Activated CD4-positive, alpha-beta T cell treated with anti-CD3 and anti-CD28 coated beads for 48 hours (primary cell): ENCODE measurements around the gene PIP5K1B.
A peak's percentile ranks its signal among the peaks of the same experiment; 100 is the strongest.

Experiments
- DNase-seq: peaks from one replicate; pipeline ENCODE4 v3.0.0-alpha.2; 2020

PIP5K1B gene

DNA sequence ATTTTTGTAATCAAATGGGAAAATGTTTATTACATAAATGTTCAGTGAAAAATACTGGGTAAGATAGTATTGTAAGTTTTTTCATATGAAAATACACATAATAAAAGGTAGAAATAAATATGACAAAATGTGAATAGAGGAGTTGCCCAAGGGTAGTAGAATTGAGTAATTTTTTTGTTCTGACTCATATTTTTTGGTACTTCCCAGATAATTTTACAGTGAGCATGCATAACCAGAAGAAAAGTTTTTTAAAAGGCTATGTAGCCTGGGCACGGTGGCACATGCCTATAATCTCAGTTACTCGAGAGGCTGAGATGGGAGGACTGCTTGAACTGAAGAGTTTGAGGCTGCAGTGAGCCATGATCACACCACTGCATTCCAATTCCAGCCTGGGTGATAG, 116.9 kb downstream of the PIP5K1B start:
- DNase-seq = no peak

DNA sequence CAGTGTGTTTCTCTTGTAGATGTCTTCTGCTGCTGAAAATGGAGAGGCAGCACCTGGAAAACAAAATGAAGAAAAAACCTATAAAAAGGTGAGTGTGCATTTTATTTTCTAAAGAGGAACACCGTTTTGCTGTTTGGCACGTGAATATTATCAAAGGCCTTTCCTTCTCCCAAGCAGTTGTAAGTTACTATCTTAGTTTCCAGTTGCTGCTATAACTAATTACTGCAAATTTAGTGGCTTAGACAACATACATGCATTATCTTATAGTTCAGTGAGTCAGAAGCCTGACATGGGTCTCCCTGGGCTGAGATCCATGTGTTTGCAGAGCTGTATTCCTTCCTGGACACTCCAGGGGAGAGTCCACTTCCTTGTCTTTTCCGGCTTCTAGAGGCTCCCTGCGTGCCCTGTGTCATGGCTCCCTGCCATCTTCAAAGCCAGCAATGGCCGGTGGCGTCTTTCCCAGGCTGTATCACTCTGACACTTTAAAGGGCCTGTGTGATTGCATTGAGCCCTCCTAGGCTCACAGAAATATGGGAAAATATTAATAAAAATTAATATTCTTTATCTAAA, 117.6 kb downstream of the PIP5K1B start:
- DNase-seq = no peak

DNA sequence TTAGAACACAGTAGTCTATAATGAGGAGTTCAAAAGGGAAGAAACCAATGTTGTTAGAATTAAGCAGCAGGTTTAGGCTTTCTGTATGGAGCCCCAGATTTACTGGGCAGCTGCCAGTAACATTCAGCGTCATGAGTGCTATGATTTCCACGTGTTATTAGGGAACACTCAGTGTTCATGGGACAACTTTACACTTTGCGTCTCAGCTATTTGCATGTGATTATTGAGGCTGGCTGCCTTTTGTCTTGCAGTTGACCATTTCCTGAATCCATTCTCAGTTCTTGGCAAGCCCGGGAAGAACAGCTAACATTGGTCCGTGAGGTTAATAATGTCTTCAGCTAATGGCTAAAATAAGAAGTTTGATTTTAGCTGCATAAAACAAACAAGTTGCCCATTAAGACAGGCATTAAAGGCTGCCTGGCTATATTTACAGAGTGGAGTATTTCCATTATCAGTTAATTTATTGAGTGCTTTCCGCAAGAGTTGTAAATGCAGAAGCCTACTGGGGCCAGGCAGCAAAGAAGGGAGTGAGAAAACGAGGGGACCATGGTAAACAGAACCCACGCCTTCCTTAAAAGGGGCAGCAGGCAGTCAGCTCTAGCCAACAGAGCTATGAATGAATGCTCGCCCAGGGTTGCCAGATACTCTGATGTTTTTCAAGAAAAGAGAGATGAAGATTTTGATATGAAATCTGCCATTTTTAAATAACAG, 120.9 kb downstream of the PIP5K1B start:
- no peak for DNase-seq

DNA sequence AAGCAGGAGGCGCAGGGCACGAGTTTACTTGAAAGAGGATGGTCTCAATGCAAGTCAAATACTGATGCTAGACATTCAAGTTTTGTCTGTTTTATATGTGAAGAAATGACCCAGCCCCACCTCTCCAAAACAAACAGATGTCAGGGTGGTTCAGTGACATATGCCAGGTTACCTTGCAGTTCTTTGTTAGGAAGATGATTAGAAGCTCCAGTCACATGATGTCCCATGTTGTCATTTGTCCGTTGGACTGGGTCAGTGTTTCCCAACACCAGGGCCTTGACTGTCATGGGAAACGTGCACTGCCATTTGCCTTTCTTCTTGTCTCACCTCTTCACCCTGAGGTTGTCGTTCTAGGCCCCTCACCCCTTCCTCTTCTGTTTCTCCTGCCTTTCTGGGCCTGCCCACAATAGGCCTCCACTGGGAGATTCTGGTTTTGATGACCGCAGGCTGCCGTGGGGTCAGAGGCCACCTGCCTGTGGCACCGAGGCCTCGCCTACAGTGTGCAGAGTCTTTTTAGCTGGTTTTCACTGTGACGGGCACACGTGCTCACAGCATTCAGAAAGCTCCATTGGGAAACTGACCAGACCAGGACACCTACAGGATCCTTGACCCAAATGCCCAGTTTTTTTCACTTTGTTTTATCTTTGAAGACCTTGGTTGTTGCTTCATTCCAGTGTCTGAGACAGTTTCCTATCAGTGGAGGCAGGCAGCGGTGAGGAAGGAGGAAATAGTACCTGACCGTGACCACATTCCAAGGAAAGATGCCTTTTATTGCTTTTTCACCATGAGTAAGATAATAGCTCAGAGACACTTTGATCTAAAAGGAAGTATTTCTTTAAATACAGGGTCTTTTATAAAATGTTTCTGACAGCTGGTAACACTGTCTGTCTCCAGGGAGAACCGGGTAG, 123.1 kb downstream of the PIP5K1B start:
- DNase-seq = no peak

DNA sequence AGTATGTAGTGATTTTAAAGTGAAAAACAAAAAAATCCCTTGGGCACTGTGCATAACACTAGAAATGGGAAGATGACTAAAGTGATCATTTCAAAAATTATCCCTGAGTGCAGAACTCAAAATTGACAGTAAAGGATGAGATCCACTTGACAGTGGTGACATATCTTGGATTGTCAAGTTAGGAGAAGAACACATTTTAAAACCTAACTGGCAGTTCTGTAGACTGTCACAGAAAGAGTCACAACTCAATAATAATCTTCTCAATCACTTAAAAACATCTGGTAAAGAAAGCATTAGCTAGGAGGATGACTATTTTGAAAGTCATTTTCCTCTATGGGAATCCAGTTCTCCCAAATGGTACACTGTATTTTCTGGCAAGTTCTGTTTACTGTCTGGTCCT, 127.1 kb downstream of the PIP5K1B start:
- DNase-seq = no peak

DNA sequence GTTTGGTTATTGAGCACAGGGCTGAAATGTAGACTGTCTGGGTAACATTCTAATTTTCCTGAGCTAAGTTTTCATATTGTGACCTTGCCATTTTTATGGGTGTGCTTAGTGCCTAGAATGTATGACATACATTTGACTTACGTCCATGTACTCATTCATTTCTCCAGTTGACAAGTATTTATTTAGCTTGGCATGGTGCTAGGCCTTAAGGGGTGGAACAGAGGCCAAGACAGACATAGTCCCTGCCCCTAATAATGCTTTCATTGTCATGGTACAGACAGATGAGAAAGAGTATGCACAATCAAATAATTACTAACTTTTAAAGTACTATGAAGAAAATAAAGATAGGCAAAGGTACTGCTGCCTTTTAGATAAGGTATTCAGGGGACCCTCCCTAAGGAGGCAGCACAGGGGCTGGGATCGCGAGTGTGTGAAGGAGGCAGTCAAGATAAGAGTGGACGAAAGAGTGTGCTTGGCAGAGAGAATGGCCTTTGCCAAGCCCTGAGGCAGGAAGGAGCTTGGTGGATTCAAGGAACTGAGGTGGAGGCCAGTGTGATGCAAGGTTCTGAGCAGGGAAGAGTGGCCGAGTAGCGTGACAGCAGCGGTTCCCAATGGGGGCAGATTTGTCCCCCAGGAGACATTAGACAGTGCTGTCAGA, 128.0 kb downstream of the PIP5K1B start:
- DNase-seq = no peak

DNA sequence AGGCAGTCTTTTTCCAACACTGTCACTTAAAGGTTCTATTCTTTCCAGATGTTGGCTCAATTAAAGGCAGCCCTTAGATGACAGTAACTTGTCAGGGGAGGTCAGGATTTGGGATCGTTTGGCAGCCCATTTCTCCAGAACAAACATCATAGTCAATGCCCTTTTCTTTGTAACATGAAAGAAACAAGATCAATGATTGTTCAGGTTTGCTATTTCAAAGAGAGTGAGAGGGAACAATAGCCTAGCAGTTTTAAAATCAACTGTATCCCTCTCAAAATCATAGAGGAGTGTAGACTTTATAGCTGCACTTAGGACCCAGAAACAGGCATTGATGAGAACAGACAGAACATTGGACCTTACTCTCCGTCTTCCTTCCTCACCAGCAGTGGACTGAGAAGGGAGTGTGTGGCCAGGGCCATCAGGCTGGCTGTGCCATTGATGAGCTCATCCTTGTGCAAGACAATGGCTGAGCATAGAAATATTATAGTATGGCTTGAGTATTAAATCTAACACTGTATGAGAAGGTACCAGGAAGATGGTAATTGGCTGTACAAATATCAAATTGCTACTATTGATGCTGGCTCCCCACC, 130.0 kb downstream of the PIP5K1B start:
- DNase-seq = no peak

DNA sequence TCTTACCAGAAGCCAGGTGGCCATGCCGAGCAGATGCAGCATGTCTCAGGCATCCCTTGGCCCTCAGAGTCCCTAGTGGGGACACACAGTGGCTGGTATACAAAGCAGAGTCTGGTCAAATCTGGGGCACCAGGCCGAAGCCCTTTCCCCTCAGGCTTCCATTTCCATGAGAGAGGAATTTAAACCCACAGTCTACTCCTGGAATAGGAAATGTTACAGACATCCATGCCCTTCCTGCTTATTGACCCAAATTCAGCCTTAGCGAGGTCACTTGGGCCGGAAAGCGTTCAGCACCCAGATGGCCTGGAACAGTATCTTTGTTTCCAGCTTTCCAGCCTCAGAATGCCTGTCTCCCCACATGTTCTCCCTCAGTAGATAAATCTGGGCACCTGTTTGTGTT, 131.7 kb downstream of the PIP5K1B start:
- DNase-seq = no peak

DNA sequence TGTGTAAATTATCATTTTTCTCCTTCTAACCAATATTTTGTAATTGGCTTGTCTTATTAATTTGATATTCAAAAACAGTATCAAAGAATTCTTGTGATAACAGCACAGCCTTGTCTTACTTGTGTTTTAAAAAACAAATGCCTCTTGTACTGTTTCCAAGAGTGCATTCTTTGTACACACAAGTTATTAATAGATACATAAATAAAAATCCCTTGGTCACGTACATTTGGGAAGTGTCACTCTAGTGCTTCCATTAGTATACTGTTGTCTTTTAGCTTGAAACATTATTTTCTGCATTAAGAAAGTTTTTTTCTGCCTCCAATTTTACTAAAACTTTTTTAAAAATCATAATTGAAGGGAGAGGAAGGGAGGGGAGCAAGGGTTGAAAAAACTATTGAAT, 133.2 kb downstream of the PIP5K1B start:
- no peak for DNase-seq

DNA sequence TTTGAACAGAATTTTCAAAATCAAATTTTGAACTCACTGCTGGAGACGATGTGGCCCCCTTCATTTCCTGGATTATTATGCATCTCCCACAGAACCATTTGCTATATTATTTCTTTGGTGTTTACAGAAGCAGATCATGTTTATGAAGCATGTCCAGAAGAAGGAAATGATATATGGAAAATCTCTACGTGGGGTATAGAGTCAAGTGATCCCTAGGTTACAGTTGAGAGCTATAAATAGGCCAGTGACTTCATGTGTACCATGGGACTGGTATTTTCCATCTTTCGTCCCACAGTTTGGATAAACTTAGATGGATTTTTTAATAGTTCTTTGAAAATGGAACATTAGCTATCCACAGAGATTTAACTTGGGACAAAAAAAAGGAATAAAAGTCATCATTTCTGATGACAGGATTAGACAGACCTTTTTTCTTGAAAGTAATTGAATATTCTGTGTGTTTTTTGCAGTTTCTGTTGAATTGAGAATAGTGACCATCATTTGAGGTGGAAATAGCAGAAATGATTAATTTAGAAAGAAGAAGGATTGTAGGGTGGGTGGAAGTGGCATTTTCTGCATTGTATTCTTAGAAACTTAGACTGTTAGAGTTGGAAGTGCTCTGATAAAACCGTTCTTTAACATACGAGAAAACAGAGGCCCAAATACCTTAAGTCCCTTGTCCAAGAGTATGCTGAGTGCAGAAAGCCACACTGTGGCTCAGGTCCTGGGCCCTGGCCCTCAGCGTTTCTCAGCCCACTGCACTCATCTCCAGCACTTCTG, 136.4 kb downstream of the PIP5K1B start:
- DNase-seq = no peak

DNA sequence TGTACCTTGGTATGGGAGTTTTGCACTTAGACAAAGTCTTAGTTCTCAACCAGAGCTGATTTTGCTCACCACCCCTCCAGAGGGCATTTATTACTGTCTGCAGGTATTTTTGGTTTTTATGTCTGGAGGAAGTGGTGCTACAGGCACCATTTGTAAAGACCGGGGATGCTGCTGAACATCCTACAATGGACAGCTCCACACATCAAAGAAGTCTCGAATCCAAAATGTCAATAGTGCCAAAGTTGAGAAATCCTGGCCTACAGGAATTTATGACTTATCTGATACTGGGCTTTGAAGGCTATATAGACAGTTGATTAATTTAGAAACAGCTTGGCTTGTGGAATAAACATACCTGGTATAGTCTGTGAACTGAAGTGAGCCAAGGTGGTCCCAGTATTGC, 137.5 kb downstream of the PIP5K1B start:
- no peak for DNase-seq

DNA sequence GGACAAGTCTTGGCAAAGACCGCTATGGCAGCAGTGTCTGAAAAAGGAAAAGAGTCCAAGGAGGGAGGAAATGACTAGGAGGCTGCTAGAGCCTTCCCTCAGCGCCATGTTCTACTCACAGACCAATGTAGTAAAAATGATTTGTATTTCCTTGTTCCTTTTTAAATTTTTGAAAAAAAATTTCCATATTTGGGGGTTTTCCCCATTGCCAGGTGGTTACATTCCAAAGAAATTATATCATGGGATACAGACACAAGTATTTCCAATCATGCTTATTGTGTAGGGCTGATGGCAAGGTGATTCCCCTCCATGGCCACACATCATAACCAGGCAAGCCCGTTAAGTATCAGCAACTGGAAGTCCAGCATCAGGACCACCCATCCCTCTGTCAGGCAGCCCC, 138.2 kb downstream of the PIP5K1B start:
- no peak for DNase-seq

DNA sequence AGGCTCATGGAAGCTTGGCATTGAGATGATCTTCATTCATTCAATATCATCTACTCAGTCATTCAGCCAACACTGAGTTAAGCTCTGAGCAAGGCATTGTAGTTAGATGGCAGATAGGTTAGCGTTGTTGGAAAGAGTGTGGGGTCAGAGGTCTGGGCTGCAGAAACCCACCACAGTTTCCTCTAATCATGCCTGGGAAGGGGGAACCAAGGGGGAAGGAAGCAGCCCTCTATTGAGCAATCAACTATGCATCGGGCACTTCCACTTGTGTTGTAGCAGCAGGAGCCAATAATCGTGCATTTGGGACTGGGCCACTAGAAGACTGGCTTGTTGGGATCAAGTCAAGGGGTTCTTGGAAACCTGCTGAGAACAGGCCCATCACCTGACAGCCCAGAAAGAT, 139.1 kb downstream of the PIP5K1B start:
- no peak for DNase-seq

DNA sequence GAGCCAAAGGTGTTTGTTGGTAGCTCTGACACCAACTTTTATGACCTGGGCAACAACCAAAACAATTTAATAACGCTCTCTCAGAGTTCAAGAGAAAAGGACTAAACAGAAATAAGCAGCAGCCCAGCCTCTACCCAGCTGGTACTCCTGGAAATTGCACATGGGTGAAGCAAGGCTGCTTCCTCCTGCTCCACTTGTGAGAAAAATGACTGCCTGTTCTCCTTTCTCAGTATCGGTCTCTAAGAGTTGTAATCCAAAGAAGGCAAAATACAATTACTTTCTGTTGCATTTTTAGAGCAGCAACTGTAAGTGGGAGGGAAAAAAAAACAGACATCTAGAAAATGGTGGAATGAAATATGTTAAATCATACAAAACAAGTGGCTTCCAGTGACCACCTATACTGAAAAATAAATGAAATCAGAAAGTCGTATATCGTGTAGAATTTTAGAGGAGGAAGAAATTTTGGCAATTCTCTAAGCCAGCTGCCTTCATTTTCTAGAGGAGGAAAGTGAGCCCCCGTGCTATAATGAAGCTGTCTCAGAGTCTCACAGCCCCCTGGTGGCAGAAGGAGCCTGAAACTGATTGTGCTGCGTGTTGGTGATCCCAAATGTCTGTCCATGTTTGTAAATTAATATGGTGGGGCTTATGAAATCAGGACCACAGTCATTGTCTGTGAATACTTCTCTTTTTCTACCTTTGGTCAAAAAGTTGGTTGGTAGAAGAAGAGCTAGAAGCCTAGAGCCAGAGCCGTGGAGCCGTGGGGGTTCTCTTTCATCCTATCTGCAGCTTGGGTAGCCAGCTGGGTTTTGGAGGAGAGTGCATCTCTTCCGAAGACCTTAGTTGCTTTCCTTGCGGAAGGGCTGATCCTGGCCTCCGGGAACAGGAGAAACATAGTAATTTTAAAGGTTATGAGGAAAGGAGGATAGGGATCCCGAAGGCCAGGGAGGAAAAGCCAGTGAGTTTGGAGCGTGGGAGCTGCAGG, 139.9 kb downstream of the PIP5K1B start:
- peak; percentile 49 for DNase-seq

DNA sequence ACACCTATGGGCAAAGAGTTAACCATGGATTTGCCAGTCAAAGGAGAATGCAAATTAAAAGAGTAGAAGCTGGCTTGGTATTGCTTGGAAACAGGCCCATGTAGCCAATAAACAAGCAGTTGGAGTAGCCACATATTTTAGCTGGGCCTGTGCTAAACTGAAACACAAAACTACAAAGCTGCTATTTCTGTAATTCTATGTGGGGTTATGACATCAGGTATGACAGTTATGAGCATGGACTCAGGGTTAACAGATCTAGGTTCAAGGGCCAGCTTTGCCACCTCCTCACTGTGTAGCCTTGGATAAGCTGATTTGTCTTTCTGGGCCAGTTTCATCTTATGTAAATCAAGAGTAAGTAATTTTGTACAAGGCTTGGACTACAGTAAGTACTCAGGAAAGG, 142.7 kb downstream of the PIP5K1B start:
- no peak for DNase-seq

DNA sequence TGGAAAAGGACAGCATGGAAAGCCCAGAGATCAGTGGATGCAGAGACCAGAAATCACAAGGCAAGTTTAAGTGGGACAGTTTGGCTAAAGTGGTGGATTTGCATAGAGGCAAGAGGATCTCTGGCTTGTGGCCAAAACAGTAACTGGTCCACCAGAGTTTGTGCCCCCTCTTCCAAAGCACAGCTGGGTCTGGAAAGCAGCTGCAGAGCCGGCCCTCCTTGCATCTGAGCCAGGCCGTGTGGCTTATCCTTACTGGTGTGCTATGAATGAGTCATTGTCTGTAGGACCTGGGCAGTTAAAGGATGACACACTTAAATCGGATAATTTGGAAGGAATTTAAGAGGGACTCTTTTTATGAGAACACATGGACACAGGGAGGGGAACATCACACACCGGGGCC, 146.6 kb downstream of the PIP5K1B start:
- no peak for DNase-seq

DNA sequence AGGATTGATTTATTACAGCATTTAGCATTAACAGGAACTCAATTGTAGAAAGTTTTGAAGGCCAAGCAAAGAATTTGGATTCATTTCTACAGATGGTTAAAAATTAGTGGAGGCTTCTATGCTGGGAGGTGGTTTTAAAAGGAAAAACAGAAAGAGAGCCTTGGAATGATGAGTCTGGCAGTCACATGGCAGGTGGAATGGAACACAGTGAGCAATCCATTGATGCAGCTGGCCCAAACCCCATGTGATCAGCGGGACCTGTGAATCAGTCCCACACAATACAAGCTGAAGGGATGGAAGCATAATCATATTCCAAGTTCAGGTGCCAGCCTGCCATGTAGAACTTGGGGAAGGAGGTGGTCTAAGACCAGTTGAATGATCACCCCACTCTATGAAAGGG, 147.9 kb downstream of the PIP5K1B start:
- no peak for DNase-seq

DNA sequence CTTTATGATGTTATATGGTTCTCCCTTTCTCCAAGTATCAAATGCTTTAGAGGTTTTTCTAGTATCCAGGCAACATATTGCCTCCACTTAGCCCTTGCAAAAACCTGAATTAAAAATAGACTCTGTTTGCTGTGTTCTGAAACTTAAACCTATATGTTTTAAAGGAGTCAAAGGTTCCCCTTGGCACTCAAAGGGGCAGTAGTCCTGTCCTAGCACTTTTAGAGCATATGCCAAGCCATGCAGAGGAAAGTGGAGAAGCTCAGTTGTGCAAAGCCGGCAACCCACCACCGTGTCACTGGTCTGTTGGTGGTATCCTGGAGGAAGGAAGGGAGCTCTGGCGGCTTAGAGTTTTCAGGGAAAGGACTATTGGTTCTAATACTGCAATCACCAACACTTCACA, 154.3 kb downstream of the PIP5K1B start:
- DNase-seq = no peak

DNA sequence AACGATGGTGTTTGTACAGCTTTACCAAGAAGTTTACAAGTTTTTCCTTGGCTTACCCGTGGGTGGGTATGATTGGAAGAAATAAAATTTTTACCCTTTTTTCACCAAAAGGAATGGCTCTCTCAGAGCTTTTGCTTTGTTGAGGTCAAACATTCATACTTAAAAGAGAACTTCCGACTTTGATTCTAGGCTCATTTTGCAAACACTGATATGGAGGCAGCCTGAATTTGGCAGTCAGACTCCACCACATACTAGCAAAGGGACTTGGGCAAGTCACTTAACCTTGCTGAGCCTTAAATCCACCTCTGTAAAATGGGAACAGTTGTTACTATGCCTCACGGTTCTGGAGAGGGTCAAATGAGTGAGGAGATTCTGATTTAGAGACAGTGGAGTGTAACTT, 155.4 kb downstream of the PIP5K1B start:
- no peak for DNase-seq

DNA sequence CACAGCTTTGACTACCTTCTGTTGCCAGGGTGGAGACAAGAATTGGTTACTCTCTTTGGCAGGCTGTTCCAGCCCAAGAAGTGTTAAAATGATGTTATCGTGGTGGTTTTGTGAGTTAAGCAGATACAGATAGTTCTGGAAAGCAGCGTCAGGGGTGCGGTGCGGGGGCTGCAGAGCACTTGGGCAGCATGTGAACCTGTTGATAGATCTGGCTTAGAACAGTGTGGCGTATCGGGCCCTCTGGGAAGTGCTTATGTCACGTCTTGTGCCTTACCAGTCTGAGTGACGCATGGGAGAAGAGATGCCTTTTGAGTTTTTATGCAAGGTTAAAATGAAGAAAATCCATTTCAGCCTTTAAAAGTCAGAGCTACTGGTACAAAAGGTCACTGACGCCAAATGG, 156.4 kb downstream of the PIP5K1B start:
- no peak for DNase-seq

DNA sequence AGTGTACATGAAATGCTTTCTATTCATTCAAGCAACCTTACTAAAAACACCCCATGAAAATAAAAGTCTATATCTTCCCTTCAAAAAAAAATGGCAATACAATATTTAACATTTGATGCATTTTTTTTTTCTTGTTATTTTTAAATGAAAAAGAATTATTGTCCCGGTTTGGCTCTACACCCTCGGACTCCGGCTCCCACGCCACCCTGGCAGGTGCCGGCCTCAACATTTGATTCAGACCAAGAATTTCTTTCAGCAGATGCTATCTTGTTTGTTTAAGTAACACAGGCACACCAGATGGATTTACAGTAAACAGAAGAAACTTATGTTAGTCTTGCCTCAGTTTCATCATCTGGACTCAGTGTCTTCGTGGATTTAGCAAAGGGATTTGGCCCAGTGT, 162.0 kb downstream of the PIP5K1B start:
- DNase-seq = no peak
